Measurements from ENCODE around the gene AHCYL2. TPM values are rescaled to one million over a fixed set of nuclear protein-coding genes. Genes with fewer than 3 reads are reported as not detected.

The AHCYL2 gene
- total and polyA plus RNA-seq, 2 of the 8 experiments (the other 6 are each of a cell fraction or from before 2014, with no cell fraction given), result 20.7 to 25.4 TPM

DNA sequence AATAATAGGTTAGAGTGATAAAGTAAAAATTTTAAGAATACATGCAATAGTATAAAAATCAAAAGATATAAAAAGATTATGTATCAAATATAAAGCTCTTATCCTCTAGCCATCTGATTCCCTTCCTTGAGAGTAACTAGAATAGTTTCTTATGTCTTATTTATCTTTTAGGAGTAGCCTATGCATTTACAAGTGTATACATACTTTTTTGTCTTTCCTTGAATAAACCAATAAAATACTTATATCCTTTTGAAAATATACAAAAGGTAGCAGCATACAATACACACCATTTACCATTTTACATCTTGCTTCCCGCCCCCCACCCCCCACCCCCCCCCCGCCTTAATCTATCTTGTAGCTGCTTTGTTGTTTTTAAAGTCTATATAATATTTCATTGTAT is 31.4 kb downstream of the AHCYL2 start:
- Histone ChIP-seq H3K4me3 (ENCODE audit: extremely low read depth in 1 of 4, insufficient read depth in 2 of 4, low read depth in 3 of 4, low read length in 4 of 4) (no peak overlapping the region), H3K23ac (ENCODE audit: insufficient read length) (no peak overlapping the region), H3K4me1 (replicated peaks in 1 of 4; ENCODE audit: control insufficient read depth in 3 of 4, insufficient read depth in 4 of 4, low read length in 3 of 4) (peaks cover 0 to 18% (median 9%) of the 10 kb centered on the region in 4 experiments; a peak in 5 of 7 replicates), H2AFZ (ENCODE audit: low read length) (no peak overlapping the region), H4K91ac (replicated peaks; ENCODE audit: insufficient read length, low read length) (no peak overlapping the region), H3K4ac (replicated peaks; ENCODE audit: insufficient read length, low read depth, low read length) (no peak overlapping the region), H4K5ac (ENCODE audit: insufficient read length, low read depth, low read length) (no peak overlapping the region), H2BK120ac (replicated peaks; ENCODE audit: low read depth, low read length) (no peak overlapping the region), H2BK5ac (ENCODE audit: low read depth, low read length) (no peak overlapping the region), H3K14ac (ENCODE audit: insufficient read length) (no peak overlapping the region), H2BK12ac (ENCODE audit: low read depth, low read length) (no peak overlapping the region), H2BK15ac (ENCODE audit: low read length) (no peak overlapping the region), H3K36me3 (ENCODE audit: control insufficient read depth in 2 of 4, insufficient read depth in 4 of 4, low read length in 3 of 4) (no peaks in the 10 kb centered on the region), H3K18ac (ENCODE audit: extremely low read depth, low read length) (no peak overlapping the region), H3K79me1 (ENCODE audit: low read depth, low read length) (no peaks in the 10 kb centered on the region), H3K27me3 (replicated peaks in 1 of 4; ENCODE audit: control insufficient read depth in 3 of 4, extremely low read depth in 1 of 4, insufficient read depth in 3 of 4, low read length in 3 of 4) (no peaks in the 10 kb centered on the region), H3K9me3 (ENCODE audit: insufficient read depth in 2 of 2, low read depth in 1 of 2, low read length in 1 of 2) (no peaks in the 10 kb centered on the region), H3K23me2 (ENCODE audit: low read depth, low read length) (no peaks in the 10 kb centered on the region), H3K27ac (ENCODE audit: low read depth, low read length) (no peak overlapping the region), H4K8ac (ENCODE audit: extremely low read depth, insufficient read depth, low read length) (no peak overlapping the region), H2AK5ac (ENCODE audit: low read depth, low read length) (no peak overlapping the region), H3K79me2 (ENCODE audit: control insufficient read depth in 1 of 2, insufficient read depth in 2 of 2, low read length in 2 of 2) (peaks cover 0 to 38% of the 10 kb centered on the region in 2 experiments; a peak in 2 of 4 replicates), H3K4me2 (ENCODE audit: insufficient read depth in 1 of 2, low read depth in 2 of 2, low read length in 2 of 2) (no peak overlapping the region), H3K9ac (replicated peaks in 1 of 4; ENCODE audit: extremely low read depth in 1 of 4, low read depth in 3 of 4, low read length in 3 of 4) (no peak overlapping the region), H3K56ac (replicated peaks; ENCODE audit: insufficient read length, low read depth, low read length) (no peak overlapping the region), H4K20me1 (replicated peaks in 1 of 2; ENCODE audit: control insufficient read depth in 1 of 2, insufficient read depth in 2 of 2, low read length in 2 of 2) (no peaks in the 10 kb centered on the region), H2BK20ac (ENCODE audit: low read length) (no peak overlapping the region)
- ChIA-PET POLR2A (ENCODE audit: partially characterized antibody) (interaction anchor here (1.2 to 2.0 kb wide), 2 partner anchors 17 to 30 kb away, joined by 4 read pairs; no protein-coding TSS in a partner anchor), CTCF (ENCODE audit: partially characterized antibody) (interaction anchor here (0.6 to 1.1 kb wide), 3 partner anchors 15 to 38 kb away, joined by 3 to 4 read pairs (median 3); no protein-coding TSS in a partner anchor)
- no peak for DNase-seq (ENCODE audit: low read depth in 1 of 2, low spot score in 2 of 2)
- WGBS, 2 experiments (ENCODE audit: extremely low coverage in 1 of 2, insufficient coverage in 1 of 2, insufficient read length in 1 of 2, insufficient replicate concordance in 2 of 2, low coverage in 1 of 2, low lambda C conversion rate in 2 of 2, missing lambda C conversion rate in 1 of 2), result 95% methylated on average over 2 of the region's 2 CpGs; no CpG with 5 or more reads in 1 of the 2 experiments
- no peak for FAIRE-seq
- TF ChIP-seq BCL11A (IDR thresholded peaks at IDR 0.05; ENCODE audit: low read depth in 2 of 2, low read length in 2 of 2), result no peak
- TF ChIP-seq SUZ12 (IDR thresholded peaks at IDR 0.05; ENCODE audit: low read length), result no peak
- TF ChIP-seq, protein P1, sequence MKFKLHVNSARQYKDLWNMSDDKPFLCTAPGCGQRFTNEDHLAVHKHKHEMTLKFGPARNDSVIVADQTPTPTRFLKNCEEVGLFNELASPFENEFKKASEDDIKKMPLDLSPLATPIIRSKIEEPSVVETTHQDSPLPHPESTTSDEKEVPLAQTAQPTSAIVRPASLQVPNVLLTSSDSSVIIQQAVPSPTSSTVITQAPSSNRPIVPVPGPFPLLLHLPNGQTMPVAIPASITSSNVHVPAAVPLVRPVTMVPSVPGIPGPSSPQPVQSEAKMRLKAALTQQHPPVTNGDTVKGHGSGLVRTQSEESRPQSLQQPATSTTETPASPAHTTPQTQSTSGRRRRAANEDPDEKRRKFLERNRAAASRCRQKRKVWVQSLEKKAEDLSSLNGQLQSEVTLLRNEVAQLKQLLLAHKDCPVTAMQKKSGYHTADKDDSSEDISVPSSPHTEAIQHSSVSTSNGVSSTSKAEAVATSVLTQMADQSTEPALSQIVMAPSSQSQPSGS (IDR thresholded peaks at IDR 0.05; ENCODE audit: low read length), result no peak
- TF ChIP-seq YY1 (IDR thresholded peaks at IDR 0.05; ENCODE audit: low read depth, low read length), result no peak
